Gastrocnemius medialis (tissue), 4 donors: ENCODE measurements around the gene LYPD4.

ENCODE experiments used
- CTCF ChIP-seq, 5 experiments: fragments of 450-650 bp in 3 of 5; fragments of 200-600 bp in 2 of 5; sonication (generic) in 2 of 5; IDR thresholded peaks in 4 of 5; conservative IDR thresholded peaks in 1 of 5; 1 replicate in 4 of 5; 2 replicates in 1 of 5; pipeline ENCODE4 v1.5.1; 2016 to 2019; ENCODE audit warnings: antibody characterized with exemption in 5 of 5, mild to moderate bottlenecking in 3 of 5, moderate library complexity in 3 of 5
- POLR2A ChIP-seq, 2 donors: fragments of 450-650 bp; IDR thresholded peaks; one replicate each; pipeline ENCODE4 v1.6.1; 2017; ENCODE audit warnings: antibody characterized with exemption in 2 of 2, mild to moderate bottlenecking in 2 of 2, moderate library complexity in 2 of 2

DNA sequence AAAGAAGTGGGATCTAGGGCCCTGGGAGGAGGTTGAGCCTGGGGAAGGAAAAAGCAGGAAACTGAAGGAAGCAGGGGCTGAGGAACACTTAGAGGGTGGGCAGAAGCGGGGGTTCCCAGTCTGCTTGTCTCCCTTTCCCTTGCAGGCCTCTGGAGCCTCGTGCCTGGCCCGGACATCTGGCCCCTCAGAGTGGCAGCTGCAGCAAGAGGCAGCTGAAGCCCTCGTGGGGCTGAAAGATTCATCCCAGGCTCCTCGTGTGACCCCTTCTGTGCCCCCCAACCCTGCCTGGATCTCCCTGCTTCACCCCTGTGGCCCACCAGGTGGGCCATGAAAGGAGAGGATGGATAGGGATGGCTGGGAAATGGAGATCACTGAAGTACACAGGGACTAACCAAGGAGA is 5.9 kb upstream of the LYPD4 start:
- no peak for TF ChIP-seq CTCF (IDR thresholded peaks at IDR 0.05 in 4 of 5, conservative IDR thresholded peaks at IDR 0.05 in 1 of 5)
- TF ChIP-seq POLR2A (IDR thresholded peaks at IDR 0.05), result no peak
